DND-41 (cell line): ENCODE data around the gene KDM6A.

Experiments
- CTCF ChIP-seq: IDR thresholded peaks from 2 replicates; pipeline ENCODE4 v1.5.1; 2012; ENCODE audit warnings: borderline replicate concordance, low read length, moderate library complexity, mild to moderate bottlenecking; ENCODE audit not compliant: poor library complexity, severe bottlenecking; ENCODE audit errors: extremely low read depth
- EZH2 ChIP-seq: IDR thresholded peaks from 3 replicates; pipeline ENCODE4 v1.6.1; 2012; ENCODE audit warnings: borderline replicate concordance, low read depth, mild to moderate bottlenecking, moderate library complexity, low read length, inconsistent platforms; ENCODE audit not compliant: severe bottlenecking

DNA sequence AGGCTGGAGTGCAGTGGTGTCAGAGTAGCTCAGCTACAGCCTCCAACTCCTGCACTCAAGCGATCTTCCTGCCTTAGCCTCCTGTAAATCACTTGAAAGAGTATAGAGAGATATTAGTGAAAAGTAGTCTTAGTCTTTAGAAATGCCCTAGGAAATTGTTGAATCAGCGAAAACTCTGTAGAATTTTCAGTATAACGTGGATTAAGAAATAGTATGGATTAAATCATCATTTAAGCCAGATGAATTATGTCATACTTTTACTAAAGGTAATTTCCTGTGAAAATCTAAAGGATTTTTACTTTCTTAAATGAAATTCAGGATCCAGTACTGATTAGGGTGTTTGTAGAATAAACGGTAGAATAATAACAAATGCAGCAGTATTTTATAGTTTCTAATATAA, 163.2 kb downstream of the KDM6A start:
- TF ChIP-seq CTCF: no peak
- no peak for TF ChIP-seq EZH2
